ENCODE data around the gene RPL29.
A peak's percentile ranks its signal among the peaks of the same experiment; 100 is the strongest.

Gene RPL29

DNA sequence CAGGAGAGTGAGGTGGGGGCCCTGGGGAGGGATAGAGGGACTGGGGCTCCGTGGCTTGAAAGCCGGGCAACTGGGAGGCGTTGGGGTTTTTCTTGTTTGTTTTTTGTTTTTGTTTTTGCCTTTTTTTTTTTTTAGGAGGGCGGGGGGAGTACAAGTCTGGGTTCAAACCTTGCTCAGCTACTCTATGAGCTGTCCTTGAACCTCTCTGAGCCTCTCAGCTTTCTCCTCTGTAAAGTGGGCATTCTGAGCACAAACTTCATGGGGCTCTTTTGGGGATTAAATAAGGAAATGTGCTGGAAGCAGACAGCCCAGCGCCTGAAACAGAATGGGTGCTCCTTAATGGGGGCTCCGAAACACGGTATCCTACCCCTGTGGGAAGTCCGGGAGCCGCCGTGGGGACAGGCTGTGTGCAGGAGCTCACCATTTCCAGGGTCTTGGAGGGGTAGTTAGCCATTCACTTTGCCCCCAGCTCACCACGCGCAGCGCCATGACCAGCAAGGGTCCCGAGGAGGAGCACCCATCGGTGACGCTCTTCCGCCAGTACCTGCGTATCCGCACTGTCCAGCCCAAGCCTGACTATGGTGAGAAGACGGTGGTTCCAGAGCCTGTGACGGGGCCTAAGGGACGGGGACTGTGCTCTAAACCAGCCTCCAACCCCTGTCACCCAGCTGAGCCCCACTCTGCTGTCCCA lies 12.0 kb downstream of the RPL29 start:
- Histone ChIP-seq H4K91ac (ENCODE audit: low read depth, low read length, poor library complexity) (no peak overlapping the region), H3K79me1 (ENCODE audit: low read depth, low read length) (peaks cover 5% of the 10 kb centered on the region), H3K4ac (ENCODE audit: low read length) (peak overlapping the region; percentile 84), H2BK12ac (ENCODE audit: low read length) (no peak overlapping the region), H2BK5ac (ENCODE audit: low read length) (peak overlapping the region; percentile 55), H3K18ac (ENCODE audit: low read length) (peak overlapping the region; percentile 89), H4K8ac (ENCODE audit: low read depth, low read length) (no peak overlapping the region), H3K36me3 (replicated peaks in 1 of 2; ENCODE audit: control insufficient read depth in 2 of 2, insufficient read depth in 2 of 2, low read length in 2 of 2) (peaks cover 3 to 9% of the 10 kb centered on the region in 2 donors), H2BK15ac (ENCODE audit: low read length) (peak overlapping the region; percentile 91), H3K4me3 (ENCODE audit: low read length in 2 of 2) (peak overlapping the region; percentile 51 to 54), H3K9ac (ENCODE audit: low read depth, low read length, poor library complexity) (peak overlapping the region; percentile 80), H2AK5ac (ENCODE audit: low read depth, low read length) (peak overlapping the region; percentile 99), H3K9me3 (replicated peaks in 1 of 2; ENCODE audit: control insufficient read depth in 2 of 2, insufficient read depth in 1 of 2, low read depth in 1 of 2, low read length in 2 of 2) (no peaks in the 10 kb centered on the region), H2AFZ (ENCODE audit: low read length) (peak overlapping the region; percentile 96), H3K27ac (replicated peaks; ENCODE audit: low read length) (peak overlapping the region; percentile 90), H3K4me2 (ENCODE audit: insufficient read depth, low read length, poor library complexity, severe bottlenecking) (peak overlapping the region; percentile 87), H3K4me1 (ENCODE audit: control insufficient read depth in 2 of 2, insufficient read depth in 1 of 2, low read depth in 1 of 2, low read length in 2 of 2) (peaks cover 13 to 16% of the 10 kb centered on the region in 2 donors), H3K14ac (ENCODE audit: low read length) (no peak overlapping the region), H3K27me3 (ENCODE audit: control insufficient read depth in 3 of 3, insufficient read depth in 3 of 3, low read depth in 1 of 3, low read length in 3 of 3) (no peaks in the 10 kb centered on the region), H2BK120ac (ENCODE audit: low read depth, low read length) (no peak overlapping the region), H3K23ac (ENCODE audit: low read depth, low read length, poor library complexity) (peak overlapping the region; percentile 97)
- WGBS, 2 donors (ENCODE audit: extremely low coverage in 2 of 2, insufficient read length in 2 of 2, insufficient replicate concordance in 1 of 2): no CpG with 5 or more reads among the region's 22 CpGs
- DNase-seq (ENCODE audit: low spot score): no peak

DNA sequence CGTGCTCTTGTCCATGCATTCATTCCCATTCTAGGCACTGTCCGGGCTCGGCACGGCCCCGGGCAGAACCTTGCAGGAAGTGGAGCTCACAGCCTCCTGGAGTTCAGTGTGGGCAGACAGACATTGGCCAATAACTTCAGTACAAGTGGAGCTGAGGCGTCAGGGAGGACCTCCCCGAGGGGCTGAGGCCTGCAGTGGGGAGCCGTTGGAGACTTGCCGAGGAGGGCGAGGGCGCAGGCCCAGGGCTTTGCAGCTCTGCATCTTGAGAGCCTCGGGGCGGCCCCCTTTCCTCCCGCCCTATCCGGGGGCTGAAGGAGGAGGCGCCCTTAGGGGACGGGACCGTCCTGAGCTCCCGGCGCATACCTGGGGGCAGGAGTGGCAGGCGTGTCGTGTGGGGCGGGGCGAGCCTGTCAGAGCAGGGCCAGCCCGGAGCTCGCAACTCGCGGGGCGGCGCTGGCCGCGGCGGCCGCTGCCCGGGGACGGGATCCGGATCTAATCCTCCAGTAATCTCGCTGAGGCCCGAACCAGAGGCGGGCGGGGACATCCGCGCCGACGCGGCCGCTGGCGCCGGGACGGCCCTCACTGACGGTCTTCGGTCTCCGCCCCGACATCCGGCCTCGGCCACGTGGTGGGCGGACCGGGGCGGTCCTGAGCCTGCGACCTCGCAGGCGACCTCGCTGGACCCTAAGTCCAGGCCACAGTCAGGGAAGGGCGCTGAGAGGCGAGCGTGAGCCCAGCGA lies 12.7 kb downstream of the RPL29 start, which contains the start of gene ACY1:
TSS of gene ACY1 (plus strand) at position 698 of the 740 bp plus-strand sequence. CDS start 530 bp downstream, outside the sequence.
- H3K4me1 ChIP-seq (ENCODE audit: control insufficient read depth in 2 of 2, insufficient read depth in 1 of 2, low read depth in 1 of 2, low read length in 2 of 2): peaks cover 11 to 13% of the 10 kb centered on the region in 2 donors
- H3K4me3 ChIP-seq (ENCODE audit: low read length in 2 of 2): peak within 1 kb of the TSS; percentile 51 to 54
- no peaks in the 10 kb centered on the region for H3K27me3 ChIP-seq (ENCODE audit: control insufficient read depth in 3 of 3, insufficient read depth in 3 of 3, low read depth in 1 of 3, low read length in 3 of 3)
- H4K91ac ChIP-seq (ENCODE audit: low read depth, low read length, poor library complexity): peak within 1 kb of the TSS; percentile 69
- H4K8ac ChIP-seq (ENCODE audit: low read depth, low read length): no peak within 1 kb of the TSS
- no CpG with 5 or more reads among the region's 68 CpGs for WGBS, 2 donors (ENCODE audit: extremely low coverage in 2 of 2, insufficient read length in 2 of 2, insufficient replicate concordance in 1 of 2)
- H3K9ac ChIP-seq (ENCODE audit: low read depth, low read length, poor library complexity): peak within 1 kb of the TSS; percentile 94
- H3K4me2 ChIP-seq (ENCODE audit: insufficient read depth, low read length, poor library complexity, severe bottlenecking): peak within 1 kb of the TSS; percentile 87
- H2AK5ac ChIP-seq (ENCODE audit: low read depth, low read length): peak within 1 kb of the TSS; percentile 99
- peak within 1 kb of the TSS; percentile 97 for H3K23ac ChIP-seq (ENCODE audit: low read depth, low read length, poor library complexity)
- peak within 1 kb of the TSS; percentile 84 for H3K4ac ChIP-seq (ENCODE audit: low read length)
- H2AFZ ChIP-seq (ENCODE audit: low read length): peak within 1 kb of the TSS; percentile 96
- peak within 1 kb of the TSS; percentile 21 for H2BK120ac ChIP-seq (ENCODE audit: low read depth, low read length)
- peaks cover 3% of the 10 kb centered on the region for H3K79me1 ChIP-seq (ENCODE audit: low read depth, low read length)
- H3K14ac ChIP-seq (ENCODE audit: low read length): peak within 1 kb of the TSS; percentile 49
- H2BK15ac ChIP-seq (ENCODE audit: low read length): peak within 1 kb of the TSS; percentile 91
- H3K27ac ChIP-seq (replicated peaks; ENCODE audit: low read length): peak within 1 kb of the TSS; percentile 90
- no peaks in the 10 kb centered on the region for H3K9me3 ChIP-seq (replicated peaks in 1 of 2; ENCODE audit: control insufficient read depth in 2 of 2, insufficient read depth in 1 of 2, low read depth in 1 of 2, low read length in 2 of 2)
- peak within 1 kb of the TSS; percentile 8 for H2BK12ac ChIP-seq (ENCODE audit: low read length)
- H3K18ac ChIP-seq (ENCODE audit: low read length): peak within 1 kb of the TSS; percentile 89
- peak within 1 kb of the TSS; percentile 55 for H2BK5ac ChIP-seq (ENCODE audit: low read length)
- DNase-seq (ENCODE audit: low spot score): peak; percentile 87
- peaks cover 3 to 9% of the 10 kb centered on the region in 2 donors for H3K36me3 ChIP-seq (replicated peaks in 1 of 2; ENCODE audit: control insufficient read depth in 2 of 2, insufficient read depth in 2 of 2, low read length in 2 of 2)

DNA sequence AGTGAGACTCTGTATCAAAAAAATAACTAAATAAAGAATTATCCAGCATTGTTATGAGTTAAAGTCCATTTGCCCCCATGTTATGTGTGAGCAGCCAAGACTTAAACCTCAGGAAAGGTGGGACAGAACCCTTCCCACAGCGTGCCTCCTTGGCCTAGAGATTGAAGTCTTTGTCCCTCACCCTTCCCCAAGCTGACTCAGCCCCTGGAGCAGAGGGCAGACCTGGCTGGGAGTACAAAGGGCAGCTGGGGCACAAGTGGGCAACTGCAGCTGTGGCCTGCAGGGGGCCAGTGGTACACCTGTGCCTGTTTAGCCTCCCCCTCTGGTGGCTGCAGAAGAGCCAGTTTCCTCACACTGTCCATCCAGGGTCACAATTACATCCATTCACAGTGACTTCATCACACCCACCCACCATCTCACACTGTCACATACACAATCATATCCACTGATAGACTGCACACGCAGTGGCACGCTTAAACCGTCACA lies 13.3 kb downstream of the RPL29 start:
- peaks cover 11 to 13% of the 10 kb centered on the region in 2 donors for H3K4me1 ChIP-seq (ENCODE audit: control insufficient read depth in 2 of 2, insufficient read depth in 1 of 2, low read depth in 1 of 2, low read length in 2 of 2)
- H2BK5ac ChIP-seq (ENCODE audit: low read length): no peak overlapping the region
- H3K4ac ChIP-seq (ENCODE audit: low read length): no peak overlapping the region
- H3K9ac ChIP-seq (ENCODE audit: low read depth, low read length, poor library complexity): peak overlapping the region; percentile 94
- peak overlapping the region; percentile 21 for H2BK120ac ChIP-seq (ENCODE audit: low read depth, low read length)
- peak overlapping the region; percentile 16 for H2AK5ac ChIP-seq (ENCODE audit: low read depth, low read length)
- peak overlapping the region; percentile 51 to 54 for H3K4me3 ChIP-seq (ENCODE audit: low read length in 2 of 2)
- no CpG with 5 or more reads among the region's 4 CpGs for WGBS, 2 donors (ENCODE audit: extremely low coverage in 2 of 2, insufficient read length in 2 of 2, insufficient replicate concordance in 1 of 2)
- H3K23ac ChIP-seq (ENCODE audit: low read depth, low read length, poor library complexity): peak overlapping the region; percentile 97
- peak overlapping the region; percentile 69 for H4K91ac ChIP-seq (ENCODE audit: low read depth, low read length, poor library complexity)
- H3K14ac ChIP-seq (ENCODE audit: low read length): peak overlapping the region; percentile 49
- peak overlapping the region; percentile 19 for H2BK15ac ChIP-seq (ENCODE audit: low read length)
- H3K4me2 ChIP-seq (ENCODE audit: insufficient read depth, low read length, poor library complexity, severe bottlenecking): peak overlapping the region; percentile 87
- H3K9me3 ChIP-seq (replicated peaks in 1 of 2; ENCODE audit: control insufficient read depth in 2 of 2, insufficient read depth in 1 of 2, low read depth in 1 of 2, low read length in 2 of 2): no peaks in the 10 kb centered on the region
- H4K8ac ChIP-seq (ENCODE audit: low read depth, low read length): no peak overlapping the region
- H3K79me1 ChIP-seq (ENCODE audit: low read depth, low read length): peaks cover 3% of the 10 kb centered on the region
- H3K18ac ChIP-seq (ENCODE audit: low read length): peak overlapping the region; percentile 89
- peak overlapping the region; percentile 96 for H2AFZ ChIP-seq (ENCODE audit: low read length)
- peak overlapping the region; percentile 90 for H3K27ac ChIP-seq (replicated peaks; ENCODE audit: low read length)
- peak overlapping the region; percentile 8 for H2BK12ac ChIP-seq (ENCODE audit: low read length)
- no peaks in the 10 kb centered on the region for H3K27me3 ChIP-seq (ENCODE audit: control insufficient read depth in 3 of 3, insufficient read depth in 3 of 3, low read depth in 1 of 3, low read length in 3 of 3)
- H3K36me3 ChIP-seq (replicated peaks in 1 of 2; ENCODE audit: control insufficient read depth in 2 of 2, insufficient read depth in 2 of 2, low read length in 2 of 2): peaks cover 3 to 9% of the 10 kb centered on the region in 2 donors
- no peak for DNase-seq (ENCODE audit: low spot score)

DNA sequence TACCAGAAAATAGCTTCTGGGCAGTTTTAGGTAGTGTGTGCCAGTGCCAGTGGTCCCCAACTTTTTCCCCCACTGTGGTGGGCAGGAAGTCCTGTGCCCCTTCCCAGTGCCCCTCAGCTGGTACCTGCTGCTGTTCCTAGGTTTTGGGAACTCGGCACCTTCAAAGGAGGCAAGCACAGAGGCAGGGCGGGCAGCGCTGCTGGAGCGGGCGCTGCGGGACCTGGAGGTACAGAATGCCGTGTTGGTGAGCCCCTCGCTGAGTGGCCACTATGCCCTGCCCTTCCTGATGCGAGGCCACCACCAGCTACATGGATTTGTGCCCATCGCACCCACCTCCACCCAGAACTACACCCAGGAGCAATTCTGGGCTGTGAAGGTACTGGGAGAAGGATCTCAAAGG lies 15.4 kb downstream of the RPL29 start:
- Histone ChIP-seq H3K4ac (ENCODE audit: low read length) (no peak overlapping the region), H4K8ac (ENCODE audit: low read depth, low read length) (no peak overlapping the region), H2BK15ac (ENCODE audit: low read length) (no peak overlapping the region), H3K27ac (replicated peaks; ENCODE audit: low read length) (no peak overlapping the region), H3K79me1 (ENCODE audit: low read depth, low read length) (no peaks in the 10 kb centered on the region), H3K4me1 (ENCODE audit: control insufficient read depth in 2 of 2, insufficient read depth in 1 of 2, low read depth in 1 of 2, low read length in 2 of 2) (peaks cover 18 to 20% of the 10 kb centered on the region in 2 donors), H3K23ac (ENCODE audit: low read depth, low read length, poor library complexity) (peak overlapping the region; percentile 27), H3K18ac (ENCODE audit: low read length) (peak overlapping the region; percentile 50), H2AFZ (ENCODE audit: low read length) (no peak overlapping the region), H4K91ac (ENCODE audit: low read depth, low read length, poor library complexity) (no peak overlapping the region), H3K4me2 (ENCODE audit: insufficient read depth, low read length, poor library complexity, severe bottlenecking) (no peak overlapping the region), H3K4me3 (ENCODE audit: low read length in 2 of 2) (no peak overlapping the region), H2BK12ac (ENCODE audit: low read length) (no peak overlapping the region), H3K27me3 (ENCODE audit: control insufficient read depth in 3 of 3, insufficient read depth in 3 of 3, low read depth in 1 of 3, low read length in 3 of 3) (peaks cover 0 to 2% (median 0%) of the 10 kb centered on the region in 3 experiments), H3K9me3 (replicated peaks in 1 of 2; ENCODE audit: control insufficient read depth in 2 of 2, insufficient read depth in 1 of 2, low read depth in 1 of 2, low read length in 2 of 2) (no peaks in the 10 kb centered on the region), H3K14ac (ENCODE audit: low read length) (no peak overlapping the region), H3K36me3 (replicated peaks in 1 of 2; ENCODE audit: control insufficient read depth in 2 of 2, insufficient read depth in 2 of 2, low read length in 2 of 2) (peaks cover 0 to 9% of the 10 kb centered on the region in 2 donors), H2AK5ac (ENCODE audit: low read depth, low read length) (no peak overlapping the region), H3K9ac (ENCODE audit: low read depth, low read length, poor library complexity) (no peak overlapping the region), H2BK5ac (ENCODE audit: low read length) (no peak overlapping the region), H2BK120ac (ENCODE audit: low read depth, low read length) (no peak overlapping the region)
- no peak for DNase-seq (ENCODE audit: low spot score)
- no CpG with 5 or more reads among the region's 10 CpGs for WGBS, 2 donors (ENCODE audit: extremely low coverage in 2 of 2, insufficient read length in 2 of 2, insufficient replicate concordance in 1 of 2)
